GM12878 (cell line): ENCODE data around the gene DNASE2B. TPM values are rescaled to one million over a fixed set of nuclear protein-coding genes. Genes with fewer than 3 reads are reported as not detected.

Source experiments
- ATAC-seq: fragments of 200-7000 bp; cut with Tn5 transposase; 3 replicates; pipeline ENCODE4 v1.9.1; 2020; ENCODE audit warnings: mild to moderate bottlenecking, moderate library complexity
- BruUV-seq: library from RNA; stranded (reverse); fragments of 400-500 nt; replicated peaks from 2 replicates; lab custom pipeline; 2021; lab: Mats Ljungman, UMichigan
- CTCF ChIA-PET: fragments of 300-600 bp; sonication (Branson Sonifier 250); formaldehyde crosslinking; extraction: SDS; loops from one replicate; lab custom pipeline; 2021; ENCODE audit warnings: inconsistent platforms; lab: Yijun Ruan, JAX
- POLR2A ChIA-PET: fragments of 350-600 bp; formaldehyde crosslinking; extraction: SDS; loops from one replicate; lab custom pipeline; 2021; ENCODE audit warnings: inconsistent platforms; lab: Charles Lee
- RAD21 ChIA-PET: fragments of 300-600 bp; sonication (Branson Sonifier 250); formaldehyde crosslinking; loops from one replicate; lab custom pipeline; 2023; ENCODE audit warnings: antibody characterized with exemption; ENCODE audit not compliant: unreplicated experiment; lab: Charles Lee
- SMC1A ChIA-PET: fragments of 300-600 bp; sonication (Branson Sonifier 250); formaldehyde crosslinking; loops from one replicate; lab custom pipeline; 2023; ENCODE audit not compliant: unreplicated experiment, uncharacterized antibody; lab: Charles Lee
- DNase-seq: peaks from one replicate; pipeline ENCODE4 v3.0.0-alpha.2; 2011; ENCODE audit warnings: low read depth, low spot score
- FAIRE-seq: peaks from 3 replicates; lab custom pipeline; 2011; peaks lifted over from hg19 to GRCh38; lab: Jason Lieb, UNC
- H2AFZ ChIP-seq: 2 replicates; pipeline ENCODE4 v1.6.0; 2011; ENCODE audit warnings: low read depth, low read length, control low read depth; ENCODE audit not compliant: control insufficient read depth
- H3K27ac ChIP-seq: 2 replicates; pipeline ENCODE4 v1.5.1; 2011; ENCODE audit warnings: control low read depth; ENCODE audit not compliant: control insufficient read depth, insufficient read depth
- H3K27me3 ChIP-seq, 2 experiments: replicated peaks in 1 of 2; 2 replicates each; pipeline versions ENCODE4 v1.6.0 to v1.6.1; 2011; ENCODE audit warnings: low read length in 1 of 2; ENCODE audit not compliant: control insufficient read depth in 2 of 2, insufficient read depth in 2 of 2
- H3K36me3 ChIP-seq, 2 experiments: 2 replicates each; pipeline ENCODE4 v1.5.1; 2011; ENCODE audit warnings: low read length in 1 of 2; ENCODE audit not compliant: control insufficient read depth in 2 of 2, insufficient read depth in 2 of 2
- H3K4me1 ChIP-seq: 2 replicates; pipeline ENCODE4 v1.6.1; 2011; ENCODE audit warnings: mild to moderate bottlenecking, low read length, moderate library complexity, mixed read lengths; ENCODE audit not compliant: control insufficient read depth, insufficient read depth
- H3K4me2 ChIP-seq: 2 replicates; pipeline ENCODE4 v1.6.0; 2011; ENCODE audit warnings: control low read depth; ENCODE audit not compliant: control insufficient read depth, insufficient read depth
- H3K4me3 ChIP-seq: fragments of 200-600 bp; sonication (generic); 2 replicates; pipeline ENCODE4 v1.5.1; 2016
- H3K79me2 ChIP-seq: 2 replicates; pipeline ENCODE4 v1.6.0; 2011; ENCODE audit warnings: low read length; ENCODE audit not compliant: control insufficient read depth, insufficient read depth
- H3K9ac ChIP-seq: 2 replicates; pipeline ENCODE4 v1.8.0; 2011; ENCODE audit warnings: low read length, control low read depth, mixed read lengths; ENCODE audit not compliant: control insufficient read depth, insufficient read depth
- H3K9me3 ChIP-seq: replicated peaks from 3 replicates; pipeline ENCODE4 v1.5.1; 2011; ENCODE audit warnings: mild to moderate bottlenecking, low read length; ENCODE audit not compliant: control insufficient read depth, insufficient read depth
- H4K20me1 ChIP-seq: 2 replicates; pipeline ENCODE4 v1.6.0; 2011; ENCODE audit not compliant: control insufficient read depth, insufficient read depth
- BRCA1 ChIP-seq: IDR thresholded peaks from 2 replicates; pipeline ENCODE4 v1.6.1; 2011; ENCODE audit warnings: low read depth, low read length, improper control_type of control experiment
- CHD2 ChIP-seq: IDR thresholded peaks from 2 replicates; pipeline ENCODE4 v1.6.1; 2011; ENCODE audit warnings: low read depth, low read length, improper control_type of control experiment, borderline replicate concordance
- HDAC2 ChIP-seq: fragments of 200-600 bp; sonication (generic); IDR thresholded peaks from 2 replicates; pipeline ENCODE4 v1.6.1; 2017
- HDAC6 ChIP-seq: fragments of 200-600 bp; sonication (generic); IDR thresholded peaks from one replicate; pipeline ENCODE4 v1.8.0; 2017; ENCODE audit warnings: antibody characterized with exemption; ENCODE audit not compliant: unreplicated experiment
- IKZF1 ChIP-seq: fragments of 450-650 bp; conservative IDR thresholded peaks from 2 replicates; pipeline ENCODE4 v1.6.1; 2017; ENCODE audit warnings: antibody characterized with exemption, mild to moderate bottlenecking
- LARP7 ChIP-seq: fragments of 450-650 bp; IDR thresholded peaks from 2 replicates; pipeline ENCODE4 v1.6.1; 2017; ENCODE audit warnings: mild to moderate bottlenecking
- MEF2A ChIP-seq: IDR thresholded peaks from 2 replicates; pipeline ENCODE4 v1.6.1; 2011; ENCODE audit warnings: low read depth, mild to moderate bottlenecking, low read length, moderate library complexity; ENCODE audit not compliant: insufficient read depth
- MTA2 ChIP-seq: fragments of 450-650 bp; IDR thresholded peaks from 2 replicates; pipeline ENCODE4 v1.6.1; 2016; ENCODE audit warnings: low read depth, mild to moderate bottlenecking, moderate library complexity
- NFXL1 ChIP-seq: fragments of 450-650 bp; IDR thresholded peaks from 2 replicates; pipeline ENCODE4 v1.6.1; 2017; ENCODE audit warnings: antibody characterized with exemption, mild to moderate bottlenecking, borderline replicate concordance
- NFYB ChIP-seq: IDR thresholded peaks from 2 replicates; pipeline ENCODE4 v1.6.1; 2011; ENCODE audit warnings: low read depth, mild to moderate bottlenecking, low read length, improper control_type of control experiment, moderate library complexity; ENCODE audit not compliant: insufficient read depth
- RAD51 ChIP-seq: fragments of 450-650 bp; IDR thresholded peaks from 2 replicates; pipeline ENCODE4 v1.6.1; 2016; ENCODE audit warnings: moderate library complexity, mild to moderate bottlenecking, inconsistent platforms
- RCOR1 ChIP-seq: conservative IDR thresholded peaks from 2 replicates; pipeline ENCODE4 v1.6.1; 2012; ENCODE audit warnings: low read depth, low read length, improper control_type of control experiment
- RFX5 ChIP-seq: IDR thresholded peaks from 2 replicates; pipeline ENCODE4 v1.6.1; 2011; ENCODE audit warnings: low read depth, low read length, improper control_type of control experiment
- SKIL ChIP-seq: fragments of 450-650 bp; IDR thresholded peaks from 2 replicates; pipeline ENCODE4 v1.6.1; 2017; ENCODE audit warnings: mild to moderate bottlenecking, low read depth, inconsistent platforms; ENCODE audit not compliant: poor library complexity, severe bottlenecking
- SP1 ChIP-seq: IDR thresholded peaks from one replicate; pipeline ENCODE4 v1.6.1; 2011; ENCODE audit warnings: low read depth, low read length
- SREBF2 ChIP-seq: IDR thresholded peaks from 2 replicates; pipeline ENCODE4 v1.6.1; 2012; ENCODE audit warnings: mild to moderate bottlenecking, low read length
- SUZ12 ChIP-seq: fragments of 200-600 bp; sonication (generic); IDR thresholded peaks from one replicate; pipeline ENCODE4 v1.6.1; 2018; ENCODE audit warnings: antibody characterized with exemption, mild to moderate bottlenecking; ENCODE audit not compliant: unreplicated experiment
- TCF12 ChIP-seq: IDR thresholded peaks from 2 replicates; pipeline ENCODE4 v1.6.1; 2011; ENCODE audit warnings: low read depth, mild to moderate bottlenecking, low read length
- ZNF622 ChIP-seq: fragments of 450-650 bp; IDR thresholded peaks from 2 replicates; pipeline ENCODE4 v1.6.1; 2017; ENCODE audit warnings: mild to moderate bottlenecking, inconsistent platforms
- ZSCAN29 ChIP-seq: fragments of 450-650 bp; IDR thresholded peaks from 2 replicates; pipeline ENCODE4 v1.6.1; 2017; ENCODE audit warnings: mild to moderate bottlenecking, moderate library complexity
- WGBS: methylation state at CpG from one replicate; pipeline ENCODE4 v1.1.6; 2016; ENCODE audit warnings: low lambda C conversion rate; ENCODE audit not compliant: insufficient replicate concordance, insufficient coverage; ENCODE audit errors: missing lambda C conversion rate; 5-methylcytosine and 5-hydroxymethylcytosine counted together
- in situ Hi-C: fragments of 300-500 bp; cut with MboI; formaldehyde crosslinking; loops from 9 replicates; pipeline ENCODE4 v1.14.3; 2018; ENCODE audit warnings: mixed read lengths
- intact Hi-C: fragments of 100-400 bp; cut with micrococcal nuclease; formaldehyde crosslinking; loops from one replicate; pipeline ENCODE4 v1.14.2; 2022; ENCODE audit not compliant: unreplicated experiment
- polyA plus RNA-seq, 11 experiments: library from polyadenylated mRNA; depleted of rRNA in 4 of 11; unstranded in 6 of 11; stranded (reverse) in 5 of 11; fragments of >200 nt; fragmentation: Nextera tagmentation in 4 of 11; fragmentation: Illumina TruSeq in 1 of 11; extraction: Ambion mirVana in 4 of 11; extraction: Trizol in 1 of 11; gene quantifications; 1 replicate in 1 of 11; 2 replicates in 10 of 11; pipeline versions ENCODE4 v1.2.1 to v1.2.3, GENCODE V29; 2011 to 2016; ENCODE audit warnings: inconsistent platforms in 2 of 11, missing spikeins in 2 of 11, low read depth in 1 of 11
- total RNA-seq, 4 experiments: library from RNA; depleted of rRNA in 3 of 4; stranded (reverse); fragments of >200 nt in 3 of 4; fragmentation: Illumina TruSeq in 1 of 4; extraction: Trizol in 1 of 4; gene quantifications; 2 replicates each; pipeline versions ENCODE4 v1.2.1 to v1.2.3, GENCODE V29; 2013 to 2021

The DNASE2B gene
- total and polyA plus RNA-seq, 10 of the 15 experiments (the other 5 are each of a cell fraction or from before 2014, with no cell fraction given) = not detected

- ChIA-PET POLR2A (no interaction called here), SMC1A (interaction anchor here (0.9 to 1.4 kb wide), 2 partner anchors 9 to 21 kb away, joined by 3 to 4 read pairs; no protein-coding TSS in a partner anchor), RAD21 (interaction anchor here (3.1 kb wide), 1 partner anchor 287 kb away, joined by 10 read pairs; the partner anchor contains the start of gene PRKACB), CTCF (no interaction called here)
- H3K9ac ChIP-seq = no peak overlapping the region
- H3K36me3 ChIP-seq = no peaks in the 10 kb centered on the region
- no peak overlapping the region for H3K4me3 ChIP-seq
- in situ Hi-C loops = loop anchor here (5.0 to 10.0 kb wide), 2 partner anchors 278 to 506 kb away; no protein-coding TSS in a partner anchor
- peaks cover 5% of the 10 kb centered on the region for H3K4me1 ChIP-seq
- H3K27me3 ChIP-seq = no peaks in the 10 kb centered on the region
- H3K4me2 ChIP-seq = no peak overlapping the region
- no peak for ATAC-seq
- 89% methylated on average over 2 of the region's 2 CpGs for WGBS
- no peaks in the 10 kb centered on the region for H3K9me3 ChIP-seq
- TF ChIP-seq HDAC2 (no peak), RAD51 (no peak), LARP7 (no peak), BRCA1 (no peak), MEF2A (no peak), TCF12 (no peak), SP1 (no peak), CHD2 (no peak), NFXL1 (no peak), MTA2 (no peak), ZNF622 (no peak), HDAC6 (no peak), SUZ12 (no peak), RFX5 (no peak), NFYB (no peak), SREBF2 (no peak), ZSCAN29 (no peak), RCOR1 (no peak), SKIL (no peak), IKZF1 (no peak)
- DNase-seq = no peak
- no peaks in the 10 kb centered on the region for H3K79me2 ChIP-seq
- no TSS peak for BruUV-seq
- no peak for FAIRE-seq
- H4K20me1 ChIP-seq = no peaks in the 10 kb centered on the region
- intact Hi-C loops = loop anchor here (5.0 kb wide), 2 partner anchors 128 to 183 kb away; partner anchors contain the start of gene SAMD13
- no peak overlapping the region for H3K27ac ChIP-seq
- no peak overlapping the region for H2AFZ ChIP-seq
These were observed 32.3 kb downstream of the DNASE2B start for GRCh38 chr1:84430546-84430945.
